HEK293 (cell line): ENCODE results near the gene TYSND1.

Source experiments
- KLF16 ChIP-seq: fragments of 450-650 bp; formaldehyde crosslinking; IDR thresholded peaks from 2 replicates; pipeline ENCODE4 v1.5.1; 2017; ENCODE audit warnings: missing biosample characterization, missing genetic modification characterization
- SP2 ChIP-seq: fragments of 450-650 bp; formaldehyde crosslinking; IDR thresholded peaks from 2 replicates; pipeline ENCODE4 v1.5.1; 2016; ENCODE audit warnings: missing biosample characterization, missing genetic modification characterization
- SP3 ChIP-seq: fragments of 450-650 bp; formaldehyde crosslinking; IDR thresholded peaks from 2 replicates; pipeline ENCODE4 v1.5.1; 2016; ENCODE audit warnings: missing biosample characterization, missing genetic modification characterization
- YY1 ChIP-seq: fragments of 450-650 bp; formaldehyde crosslinking; IDR thresholded peaks from 2 replicates; pipeline ENCODE4 v1.5.1; 2018; ENCODE audit warnings: missing biosample characterization, missing genetic modification characterization
- ZBTB17 ChIP-seq: fragments of 450-650 bp; formaldehyde crosslinking; IDR thresholded peaks from 2 replicates; pipeline ENCODE4 v1.5.1; 2016; ENCODE audit warnings: missing biosample characterization, missing genetic modification characterization
- ZNF24 ChIP-seq: fragments of 450-650 bp; formaldehyde crosslinking; IDR thresholded peaks from 2 replicates; pipeline ENCODE4 v1.5.1; 2016; ENCODE audit warnings: missing biosample characterization, missing genetic modification characterization
- ZNF274 ChIP-seq, 2 experiments: fragments of 200-500 bp in 1 of 2; fragments of 450-650 bp in 1 of 2; sonication (Bioruptor generic) in 1 of 2; formaldehyde crosslinking in 1 of 2; IDR thresholded peaks; 2 replicates each; pipeline versions ENCODE4 v1.5.1 to v1.6.1; 2014 to 2016; ENCODE audit warnings: borderline replicate concordance in 1 of 2, inconsistent platforms in 1 of 2, low read length in 1 of 2, missing biosample characterization in 1 of 2, missing genetic modification characterization in 1 of 2
- ZNF670 ChIP-seq: fragments of 450-650 bp; formaldehyde crosslinking; IDR thresholded peaks from 2 replicates; pipeline ENCODE4 v1.5.1; 2016; ENCODE audit warnings: missing biosample characterization, missing genetic modification characterization, low read depth
- ZNF785 ChIP-seq: fragments of 450-650 bp; formaldehyde crosslinking; IDR thresholded peaks from 2 replicates; pipeline ENCODE4 v1.5.1; 2016; ENCODE audit warnings: missing biosample characterization, missing genetic modification characterization
- TF ChIP-seq, protein P1 (sequence below): fragments of 450-650 bp; formaldehyde crosslinking; IDR thresholded peaks from 2 replicates; pipeline ENCODE4 v1.5.1; 2016; ENCODE audit warnings: missing biosample characterization, missing genetic modification characterization

- TF ChIP-seq ZNF24 (tag by site-specific recombination) (no peak), SP3 (tag by site-specific recombination) (no peak), SP2 (no peak), YY1 (tag by site-specific recombination) (no peak), ZNF274 (IDR thresholded peaks at IDR 0.05; ENCODE audit: low read length) (no peak), ZNF274 (tag by site-specific recombination; IDR thresholded peaks at IDR 0.05; ENCODE audit: borderline replicate concordance) (no peak), KLF16 (tag by site-specific recombination) (no peak), ZNF785 (tag by site-specific recombination) (no peak), ZBTB17 (tag by site-specific recombination) (no peak), ZNF670 (tag by site-specific recombination) (no peak)
- TF ChIP-seq, protein P1, sequence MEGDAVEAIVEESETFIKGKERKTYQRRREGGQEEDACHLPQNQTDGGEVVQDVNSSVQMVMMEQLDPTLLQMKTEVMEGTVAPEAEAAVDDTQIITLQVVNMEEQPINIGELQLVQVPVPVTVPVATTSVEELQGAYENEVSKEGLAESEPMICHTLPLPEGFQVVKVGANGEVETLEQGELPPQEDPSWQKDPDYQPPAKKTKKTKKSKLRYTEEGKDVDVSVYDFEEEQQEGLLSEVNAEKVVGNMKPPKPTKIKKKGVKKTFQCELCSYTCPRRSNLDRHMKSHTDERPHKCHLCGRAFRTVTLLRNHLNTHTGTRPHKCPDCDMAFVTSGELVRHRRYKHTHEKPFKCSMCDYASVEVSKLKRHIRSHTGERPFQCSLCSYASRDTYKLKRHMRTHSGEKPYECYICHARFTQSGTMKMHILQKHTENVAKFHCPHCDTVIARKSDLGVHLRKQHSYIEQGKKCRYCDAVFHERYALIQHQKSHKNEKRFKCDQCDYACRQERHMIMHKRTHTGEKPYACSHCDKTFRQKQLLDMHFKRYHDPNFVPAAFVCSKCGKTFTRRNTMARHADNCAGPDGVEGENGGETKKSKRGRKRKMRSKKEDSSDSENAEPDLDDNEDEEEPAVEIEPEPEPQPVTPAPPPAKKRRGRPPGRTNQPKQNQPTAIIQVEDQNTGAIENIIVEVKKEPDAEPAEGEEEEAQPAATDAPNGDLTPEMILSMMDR (tag by site-specific recombination) = peak; percentile 21; the same call in 1 of the 2 replicates
Observed at GRCh38 chr10:70106958-70107791, 39.3 kb downstream of the TYSND1 start.
